Suprapubic skin (tissue), 3 donors: ENCODE results near the gene CA12.

Experiments
- CTCF ChIP-seq, 2 donors: fragments of 200-600 bp in 1 of 2; fragments of 450-650 bp in 1 of 2; sonication (generic) in 1 of 2; IDR thresholded peaks; one replicate each; pipeline ENCODE4 v1.5.1; 2016 to 2019; ENCODE audit warnings: antibody characterized with exemption in 2 of 2, mild to moderate bottlenecking in 1 of 2, moderate library complexity in 1 of 2
- EP300 ChIP-seq: sonication (generic); formaldehyde crosslinking; IDR thresholded peaks from one replicate; pipeline ENCODE4 v1.6.1; 2017; ENCODE audit warnings: antibody characterized with exemption

DNA sequence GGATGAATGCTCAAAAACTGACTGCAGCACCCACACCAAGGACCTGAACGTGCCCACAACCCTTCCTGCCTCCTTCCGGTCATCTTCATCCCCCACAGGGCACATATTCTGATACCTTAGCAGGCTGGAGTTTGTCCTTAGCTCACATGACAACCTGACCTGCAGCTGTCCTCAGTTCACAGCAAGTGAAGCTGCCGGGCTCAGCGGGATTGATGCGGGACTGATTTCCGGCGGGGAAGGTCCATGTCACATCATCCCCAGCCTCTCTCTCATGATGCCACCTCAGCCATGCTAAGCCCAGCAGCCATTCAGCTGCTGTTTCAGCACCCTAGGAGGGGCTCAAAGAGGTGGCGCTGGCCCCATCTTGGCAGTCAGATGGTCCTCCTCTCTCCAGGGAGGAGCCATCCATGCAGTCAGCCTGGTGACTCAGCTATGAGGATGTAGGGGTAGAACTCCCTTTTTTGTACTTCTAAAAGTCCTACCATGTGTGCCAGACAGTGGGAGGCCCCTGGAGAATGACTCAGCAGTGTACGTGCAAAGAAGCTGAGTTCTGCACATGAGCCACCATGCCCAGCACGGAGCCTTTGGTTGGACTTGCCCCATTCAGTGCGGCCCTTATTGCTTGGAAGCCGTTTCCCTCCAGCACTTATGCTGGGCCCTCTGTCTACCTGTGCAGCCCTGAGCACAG is 9.5 kb downstream of the CA12 start:
- TF ChIP-seq CTCF (IDR thresholded peaks at IDR 0.05) (no peak), EP300 (no peak)
